ENCODE data around the gene DCTN4.
"Not testable (repeated sequence)": the region's sequence is repeated elsewhere in the genome, so short reads cannot be mapped to it uniquely, and the experiment has no call there.

The DCTN4 gene

DNA sequence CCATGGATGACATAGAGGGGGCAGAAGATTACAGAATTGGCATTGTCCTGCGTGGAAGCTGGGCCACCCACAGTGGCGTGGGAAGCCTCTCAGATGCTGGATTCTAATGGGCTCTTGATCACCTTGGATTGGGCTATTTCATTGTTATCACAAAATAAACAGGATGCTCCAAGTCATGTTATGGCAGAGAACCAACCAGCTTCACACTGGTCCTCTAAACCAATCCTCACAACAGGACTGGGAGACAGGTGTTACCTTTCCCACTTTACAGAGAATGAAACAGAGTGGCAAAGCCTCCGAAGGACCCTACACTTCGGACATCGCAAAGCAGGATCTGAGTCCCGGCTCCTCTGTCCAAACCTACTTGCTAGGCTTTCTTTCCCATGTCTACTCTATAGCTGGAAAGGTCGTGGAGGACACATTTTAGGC is 19.3 kb upstream of the DCTN4 start:
- DNase-seq, result no peak

DNA sequence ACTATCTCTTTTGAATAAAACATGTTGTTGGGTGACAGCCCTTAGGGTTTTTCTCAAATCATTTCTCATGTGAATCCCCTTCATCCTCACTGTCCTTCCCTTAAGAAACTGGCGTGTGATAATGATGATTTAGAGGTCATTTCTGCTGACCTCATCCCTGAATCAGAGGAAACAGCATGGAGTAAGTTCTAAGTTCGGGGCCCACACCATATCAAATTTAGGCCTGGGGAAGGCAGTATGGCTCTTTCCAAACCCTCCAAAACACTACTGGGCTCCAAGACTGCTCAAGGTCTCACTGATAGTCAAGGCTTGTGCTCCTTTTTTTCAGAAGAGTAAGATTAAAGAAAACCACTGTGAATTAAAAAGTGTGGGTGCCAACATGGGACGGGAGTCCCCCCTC is 18.9 kb upstream of the DCTN4 start:
- DNase-seq, result no peak

- no peak for DNase-seq
Measured at GRCh38 chr5:150774145-150774544, 15.3 kb upstream of the DCTN4 start.

DNA sequence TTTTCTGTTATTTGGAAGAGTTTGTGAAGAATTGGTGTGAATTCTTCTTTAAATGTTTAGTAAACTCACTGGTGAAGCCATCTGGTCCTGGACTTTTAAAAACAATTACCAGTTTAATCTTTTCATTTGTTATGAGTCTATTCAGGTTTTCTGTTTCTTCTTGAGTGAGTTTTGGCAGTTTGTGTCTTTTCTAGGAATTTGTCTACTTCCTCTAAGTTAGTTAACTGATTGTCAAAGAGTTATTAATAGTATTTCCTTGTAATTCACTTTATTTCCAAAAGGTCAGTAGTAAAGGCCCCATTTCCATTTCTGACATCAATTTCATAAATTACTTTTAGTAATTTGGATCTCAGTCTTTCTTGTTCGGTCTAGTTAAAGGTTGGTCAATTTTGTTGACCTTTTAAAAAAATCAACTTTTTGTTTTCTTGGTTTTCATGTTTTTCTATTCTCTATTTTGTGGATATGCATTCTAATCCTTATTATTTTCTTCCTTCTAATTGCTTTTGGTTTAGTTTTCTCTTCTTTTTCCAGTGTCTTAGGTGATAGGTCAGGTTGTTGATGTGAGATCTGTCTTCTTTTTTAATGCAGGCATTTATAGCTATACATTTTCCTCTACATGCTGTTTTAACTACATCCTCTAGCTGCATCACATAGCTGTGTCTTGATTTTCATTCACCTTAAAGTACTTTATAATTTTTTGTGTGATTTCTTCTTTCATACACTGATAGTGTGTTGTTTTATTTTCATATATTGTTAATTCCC is 12.4 kb upstream of the DCTN4 start:
- DNase-seq, result no peak

- DNase-seq, result no peak
Measured at GRCh38 chr5:150766251-150766650, 7.4 kb upstream of the DCTN4 start.

DNA sequence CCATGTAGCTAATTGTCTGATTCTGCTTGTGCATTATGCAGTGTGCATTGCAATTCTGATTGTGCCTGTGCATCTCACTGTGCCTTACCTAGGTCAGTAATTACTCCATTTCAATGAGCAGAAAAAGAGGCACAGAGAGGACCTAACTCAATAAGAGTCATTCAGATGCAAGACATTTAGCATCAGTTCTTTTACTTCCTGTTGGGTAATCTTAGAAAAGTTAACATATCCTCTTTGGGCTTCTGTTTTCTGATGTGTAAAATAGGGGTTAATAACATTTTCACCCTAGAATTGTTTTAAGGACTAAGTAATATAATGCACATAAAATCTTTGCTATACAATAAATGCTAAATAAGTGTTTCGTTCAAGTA is 7.0 kb upstream of the DCTN4 start:
- DNase-seq, result no peak

DNA sequence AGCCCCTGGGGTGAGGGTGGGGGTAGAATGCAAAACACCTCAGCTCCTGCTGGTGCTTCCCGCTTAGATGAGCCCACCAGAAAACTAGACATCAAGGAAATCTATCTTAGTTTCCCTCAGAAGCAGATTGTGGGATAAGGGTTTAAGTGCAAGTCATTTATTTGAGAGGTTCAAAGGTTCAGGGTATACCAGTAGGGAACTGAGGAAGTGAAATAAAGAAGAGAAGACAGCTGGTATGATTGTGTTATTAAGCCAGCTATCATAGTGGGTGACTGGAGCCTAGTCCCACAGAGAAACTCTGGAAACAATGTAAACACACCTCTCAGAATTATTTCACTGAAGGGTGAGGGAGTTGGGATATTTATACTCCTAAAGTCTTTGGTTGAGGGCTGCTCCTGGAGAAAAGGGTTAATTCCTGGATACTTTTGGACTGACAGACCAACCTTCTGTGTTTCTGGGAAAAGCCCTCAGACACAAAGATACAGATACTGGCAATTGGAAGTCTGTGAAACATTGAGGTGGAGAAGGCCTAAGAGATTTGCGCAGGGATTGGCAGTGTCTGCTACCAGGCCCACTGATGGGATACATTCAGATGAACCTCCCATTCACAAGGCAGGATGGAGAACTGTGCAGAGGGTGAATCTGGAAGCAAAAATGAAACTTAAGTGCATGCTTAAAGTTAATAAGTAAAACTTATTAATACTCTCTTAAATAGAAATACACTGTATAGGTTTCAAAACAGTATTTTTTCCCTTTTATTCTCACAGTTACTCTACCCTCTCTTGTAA is 6.4 kb upstream of the DCTN4 start:
- DNase-seq, result no peak

- DNase-seq, result no peak
Measured at GRCh38 chr5:150764530-150764929, 5.7 kb upstream of the DCTN4 start.

DNA sequence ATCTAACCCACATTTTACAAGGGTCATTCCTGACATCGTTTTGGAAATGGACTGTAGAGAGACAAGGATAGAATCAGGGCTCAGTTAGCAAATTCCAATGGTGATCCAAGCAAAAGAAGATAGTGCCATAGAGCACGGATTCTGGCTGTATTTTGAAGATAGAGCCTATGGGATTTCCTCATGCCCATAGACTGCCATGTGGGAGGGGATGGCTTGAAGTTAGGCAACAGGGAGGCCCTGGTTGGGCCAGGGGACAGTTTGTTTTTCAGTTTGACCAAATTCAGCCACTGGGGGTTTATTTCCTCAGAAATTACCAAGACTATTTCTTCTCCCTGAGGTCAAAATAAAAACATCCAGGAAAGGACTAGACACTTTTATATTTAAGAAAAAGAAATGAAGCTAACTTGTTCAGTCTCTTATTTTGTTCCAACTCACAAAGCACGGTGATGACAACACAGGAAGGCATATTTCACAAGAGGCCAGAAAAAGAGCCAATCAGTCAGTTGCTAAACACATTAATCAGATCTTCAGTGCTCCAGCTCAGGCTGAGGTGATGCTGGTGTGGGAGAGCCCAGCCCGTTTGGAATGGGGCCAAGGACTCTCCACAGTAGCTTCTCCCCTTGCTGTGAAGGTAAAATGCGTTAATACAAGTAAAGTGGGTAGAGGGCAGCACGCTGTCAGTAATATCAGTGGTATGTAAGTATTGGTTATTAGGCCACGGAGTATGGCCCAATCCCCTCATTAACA is 4.4 kb upstream of the DCTN4 start:
- DNase-seq, result no peak

- no peak for DNase-seq
Measured at GRCh38 chr5:150762211-150762610, 3.4 kb upstream of the DCTN4 start.

DNA sequence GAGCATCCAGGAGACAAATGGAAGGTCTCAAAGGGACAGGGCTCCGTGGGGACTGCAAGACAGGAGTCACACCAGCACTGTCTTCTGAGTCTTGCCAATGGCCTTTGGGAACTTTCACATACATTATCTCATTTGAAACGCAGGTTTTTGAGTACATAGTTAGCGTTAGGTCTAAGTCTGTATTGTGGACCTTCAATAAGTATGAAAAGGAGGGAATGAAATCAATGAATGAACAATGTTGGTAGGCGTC is 442 bp upstream of the DCTN4 start:
- DNase-seq, result no peak

DNA sequence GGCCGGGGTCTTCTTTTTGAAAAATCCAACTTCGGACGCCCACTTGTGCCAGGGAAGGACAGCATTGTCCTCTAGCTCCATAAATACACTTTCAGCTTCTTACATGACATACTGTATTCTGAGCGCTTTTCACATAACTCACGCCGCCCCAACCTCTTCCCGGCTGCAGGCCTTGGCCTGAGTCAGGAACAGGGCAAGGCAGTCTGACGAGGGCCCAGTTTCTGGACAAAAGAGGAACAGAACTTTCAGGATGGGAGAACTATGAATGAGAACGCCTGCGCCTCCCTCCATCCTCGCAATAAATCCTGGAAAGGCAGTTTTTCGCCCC is 650 bp downstream of the DCTN4 start:
- no peak for DNase-seq

DNA sequence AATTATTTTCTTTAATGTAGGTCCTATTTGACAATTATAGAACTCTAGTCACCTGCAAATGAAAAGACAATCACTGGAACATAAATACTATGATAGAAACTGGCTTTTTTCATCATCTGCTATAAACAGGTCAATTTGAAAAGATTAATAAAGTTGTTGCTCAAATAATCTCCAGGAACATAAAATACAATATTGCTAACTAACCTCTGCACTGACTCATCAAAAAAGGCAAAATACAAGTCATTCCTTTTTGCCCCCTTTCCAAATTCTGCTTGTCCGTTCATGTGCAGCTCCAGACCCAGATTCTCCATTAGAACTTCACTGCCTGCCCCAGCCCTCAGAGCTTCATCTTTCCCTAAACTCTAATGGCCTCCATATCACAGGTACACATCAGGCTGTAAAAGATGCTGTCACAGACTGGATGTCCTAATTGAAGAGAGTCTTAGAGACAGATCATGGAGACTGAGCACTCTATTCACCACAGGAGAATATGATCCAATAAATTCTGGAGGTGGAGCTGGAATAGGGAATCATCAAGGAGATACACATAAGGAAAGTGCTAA is 1.6 kb downstream of the DCTN4 start:
- DNase-seq, result no peak

- no peak for DNase-seq
Measured at GRCh38 chr5:150753863-150754262, 5.0 kb downstream of the DCTN4 start.

GRCh38 chr5:150753463-150753862 is 5.4 kb downstream of the DCTN4 start:
- no peak for DNase-seq

DNA sequence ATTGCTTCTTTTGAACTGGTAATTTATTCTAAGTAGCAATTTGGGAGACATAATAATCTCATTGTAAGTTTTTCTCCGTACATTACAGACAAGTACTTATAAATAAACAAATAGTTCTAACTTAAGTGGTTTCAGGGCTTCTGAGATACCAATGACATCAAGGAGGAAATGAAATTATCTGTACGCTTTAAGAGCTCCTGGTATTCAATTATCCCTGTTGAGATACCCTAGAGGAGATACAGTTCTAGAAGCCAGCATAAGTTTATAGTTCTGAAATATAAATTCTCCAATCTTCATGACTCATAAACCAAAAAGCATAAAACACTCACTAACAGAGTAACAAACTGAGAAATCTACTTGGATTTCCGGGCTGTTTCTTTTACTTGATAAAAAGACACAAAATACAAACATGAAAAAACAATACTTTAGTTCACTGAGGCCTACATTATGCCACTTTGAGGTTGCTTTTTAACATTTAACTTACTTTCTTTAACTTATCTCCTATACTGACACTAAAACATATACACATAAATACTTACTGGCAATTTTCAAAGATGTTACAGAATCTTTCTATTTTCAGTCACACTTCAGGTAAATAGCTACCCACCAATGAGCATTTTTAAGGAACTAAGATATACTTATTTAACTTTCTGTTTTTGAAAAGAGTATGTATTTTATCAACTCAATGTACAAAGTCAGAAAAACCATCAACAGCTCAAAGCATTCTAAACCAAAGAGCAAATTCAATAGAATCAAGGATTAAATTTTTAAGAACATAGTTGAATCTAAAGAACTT is 7.5 kb downstream of the DCTN4 start:
- DNase-seq, result no peak

- no peak for DNase-seq
Measured at GRCh38 chr5:150750469-150750868, 8.3 kb downstream of the DCTN4 start.

DNA sequence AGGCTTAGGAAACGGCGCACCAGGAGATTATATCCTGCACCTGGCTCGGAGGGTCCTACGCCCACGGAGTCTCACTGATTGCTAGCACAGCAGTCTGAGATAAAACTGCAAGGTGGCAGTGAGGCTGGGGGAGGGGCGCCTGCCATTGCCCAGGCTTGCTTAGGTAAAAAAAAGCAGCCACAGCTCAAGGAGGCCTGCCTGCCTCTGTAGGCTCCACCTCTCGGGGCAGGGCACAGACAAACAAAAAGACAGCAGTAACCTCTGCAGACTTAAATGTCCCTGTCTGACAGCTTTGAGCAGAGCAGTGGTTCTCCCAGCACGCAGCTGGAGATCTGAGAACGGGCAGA is 15.7 kb downstream of the DCTN4 start:
- not testable (repeated sequence) for DNase-seq

DNA sequence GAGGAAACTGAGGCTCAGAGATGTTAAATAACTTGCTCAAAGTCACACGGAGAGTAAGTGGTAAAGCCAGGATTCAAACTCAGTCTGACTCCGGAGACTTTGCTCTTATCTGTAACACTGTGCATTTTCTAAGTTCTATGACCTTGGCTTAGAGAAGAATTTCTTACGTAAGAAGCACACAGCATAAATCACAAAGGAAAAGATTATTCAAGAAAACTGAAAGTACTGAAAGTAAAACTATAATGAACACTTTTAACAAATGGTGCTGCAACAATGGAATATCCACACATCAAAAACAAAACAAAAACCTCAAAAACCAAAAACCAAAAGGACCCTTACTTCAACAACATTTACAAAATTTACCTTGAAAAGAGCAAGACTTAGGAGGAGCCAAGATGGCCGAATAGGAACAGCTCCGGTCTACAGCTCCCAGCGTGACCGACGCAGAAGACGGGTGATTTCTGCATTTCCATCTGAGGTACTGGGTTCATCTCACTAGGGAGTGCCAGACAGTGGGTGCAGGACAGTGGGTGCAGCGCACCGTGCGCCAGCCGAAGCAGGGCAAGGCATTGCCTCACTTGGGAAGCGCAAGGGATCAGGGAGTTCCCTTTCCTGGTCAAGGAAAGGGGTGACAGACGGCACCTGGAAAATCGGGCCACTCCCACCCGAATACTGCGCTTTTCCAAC is 16.2 kb downstream of the DCTN4 start:
- not testable (repeated sequence) for DNase-seq

DNA sequence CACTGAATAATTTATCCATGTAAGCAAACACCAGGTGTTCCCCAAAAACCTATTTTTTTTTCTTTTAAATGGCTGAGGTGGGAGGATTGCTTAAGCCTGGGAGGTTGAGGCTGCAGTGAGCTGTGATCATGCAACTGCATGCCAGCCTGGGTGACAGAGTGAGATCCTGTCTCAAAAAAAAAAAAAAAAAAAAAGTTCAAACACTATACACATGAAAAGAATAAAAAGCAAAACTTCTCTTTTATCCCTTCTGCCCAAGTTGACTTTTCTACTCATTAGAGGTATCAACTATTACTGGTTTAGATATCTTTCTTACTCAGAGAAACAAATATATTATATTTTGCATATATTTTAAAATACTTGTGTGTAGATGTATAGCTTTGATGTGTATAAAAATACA is 17.8 kb downstream of the DCTN4 start:
- no peak for DNase-seq

DNA sequence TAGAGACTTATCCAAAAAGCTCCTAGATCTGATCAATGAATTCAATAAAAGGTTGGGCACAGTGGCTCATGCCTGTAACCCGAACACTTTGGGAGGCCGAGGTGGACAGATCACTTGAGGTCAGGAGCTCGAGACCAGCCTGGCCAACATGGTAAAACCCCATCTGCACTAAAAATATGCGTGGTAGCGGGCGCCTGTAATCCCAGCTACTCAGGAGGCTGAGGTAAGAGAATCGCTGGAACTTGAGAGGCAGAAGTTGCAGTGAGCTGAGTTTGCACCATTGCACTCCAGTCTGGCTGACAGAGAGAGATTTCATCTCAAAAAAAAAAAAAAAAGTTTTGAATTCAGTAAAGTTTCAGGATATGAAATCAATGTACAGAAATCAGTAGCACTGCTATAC is 20.0 kb downstream of the DCTN4 start:
- no peak for DNase-seq

GRCh38 chr5:150734579-150735384 is 24.0 kb downstream of the DCTN4 start:
- no peak for DNase-seq
